SU-DHL-6 (cell line): ENCODE measurements around the gene SLC12A7.

Source experiments
- H2AFZ ChIP-seq: fragments of 200-600 bp; sonication (generic); 2 replicates; pipeline ENCODE4 v1.6.1; 2014; ENCODE audit warnings: low read depth, mild to moderate bottlenecking, moderate library complexity, mixed read lengths, antibody characterized with exemption, low read length; ENCODE audit not compliant: severe bottlenecking
- H3F3A ChIP-seq: fragments of 200-600 bp; shearing (Covaris generic); 2 replicates; pipeline ENCODE4 v1.6.0; 2016; ENCODE audit warnings: antibody characterized with exemption, mild to moderate bottlenecking; ENCODE audit not compliant: insufficient read depth
- H3K27ac ChIP-seq: fragments of 200-600 bp; sonication (generic); 2 replicates; pipeline ENCODE4 v1.5.1; 2016; ENCODE audit warnings: low read depth, mild to moderate bottlenecking, low read length, moderate library complexity, mixed read lengths
- H3K27me3 ChIP-seq: fragments of 200-600 bp; sonication (generic), shearing (Covaris generic); 2 replicates; pipeline ENCODE4 v1.6.0; 2014; ENCODE audit warnings: mild to moderate bottlenecking, low read length
- H3K36me3 ChIP-seq: fragments of 200-600 bp; sonication (generic); 2 replicates; pipeline ENCODE4 v1.6.1; 2014; ENCODE audit warnings: mild to moderate bottlenecking, low read length, mixed read lengths
- H3K4me2 ChIP-seq: fragments of 300-600, 200-600 bp; shearing (Covaris generic), sonication (generic); 2 replicates; pipeline ENCODE4 v1.6.0; 2014; ENCODE audit warnings: low read length, low read depth, mild to moderate bottlenecking; ENCODE audit not compliant: poor library complexity, severe bottlenecking
- H3K4me3 ChIP-seq: fragments of 200-600 bp; sonication (generic); 2 replicates; pipeline ENCODE4 v1.5.1; 2014; ENCODE audit warnings: antibody characterized with exemption, low read length, mild to moderate bottlenecking, mixed read lengths; ENCODE audit not compliant: insufficient read depth, poor library complexity, severe bottlenecking
- H3K79me2 ChIP-seq: fragments of 200-600 bp; sonication (generic); 2 replicates; pipeline ENCODE4 v1.6.1; 2014; ENCODE audit warnings: mild to moderate bottlenecking, low read length, moderate library complexity; ENCODE audit not compliant: insufficient read depth
- H3K9ac ChIP-seq: fragments of 200-600 bp; sonication (generic); 2 replicates; pipeline ENCODE4 v1.7.0; 2014; ENCODE audit warnings: mild to moderate bottlenecking, low read length
- H3K9me2 ChIP-seq: fragments of 200-600 bp; sonication (generic); replicated peaks from 2 replicates; pipeline ENCODE4 v1.6.1; 2014; ENCODE audit warnings: low read length; ENCODE audit not compliant: insufficient read depth
- H3K9me3 ChIP-seq: fragments of 200-600 bp; sonication (generic); 2 replicates; pipeline ENCODE4 v1.6.1; 2014; ENCODE audit warnings: low read length, mixed read lengths; ENCODE audit not compliant: insufficient read depth
- H4K20me1 ChIP-seq: fragments of 200-600 bp; sonication (generic); 2 replicates; pipeline ENCODE4 v1.6.1; 2014; ENCODE audit warnings: low read depth, mild to moderate bottlenecking, antibody characterized with exemption, low read length, moderate library complexity, mixed read lengths
- CTCF ChIP-seq: fragments of 200-600 bp; sonication (generic); IDR thresholded peaks from one replicate; pipeline ENCODE4 v1.5.1; 2017; ENCODE audit warnings: antibody characterized with exemption, mild to moderate bottlenecking, low read length, moderate library complexity; ENCODE audit not compliant: insufficient read depth, poor library complexity, severe bottlenecking
- EZH2phosphoT487 ChIP-seq: fragments of 200-600 bp; sonication (generic), shearing (Covaris generic); conservative IDR thresholded peaks from 2 replicates; pipeline ENCODE4 v1.6.1; 2018; ENCODE audit warnings: mild to moderate bottlenecking, antibody characterized with exemption, low read length, moderate library complexity, mixed read lengths

The SLC12A7 gene

GRCh38 chr5:1036504-1037122 lies 75.2 kb downstream of the SLC12A7 start:
- Histone ChIP-seq H2AFZ (no peak overlapping the region), H3K79me2 (no peaks in the 10 kb centered on the region), H3K27me3 (no peaks in the 10 kb centered on the region), H3K9me3 (no peaks in the 10 kb centered on the region), H3F3A (no peaks in the 10 kb centered on the region), H3K9me2 (no peaks in the 10 kb centered on the region), H3K36me3 (no peaks in the 10 kb centered on the region), H3K9ac (no peak overlapping the region), H3K4me3 (no peak overlapping the region), H3K27ac (no peak overlapping the region), H3K4me2 (no peak overlapping the region), H4K20me1 (no peaks in the 10 kb centered on the region)
- TF ChIP-seq EZH2phosphoT487: no peak
- TF ChIP-seq CTCF: no peak

- Histone ChIP-seq H3K79me2 (no peaks in the 10 kb centered on the region), H3F3A (no peaks in the 10 kb centered on the region), H3K9me3 (no peaks in the 10 kb centered on the region), H3K27me3 (no peaks in the 10 kb centered on the region), H2AFZ (no peak overlapping the region), H4K20me1 (no peaks in the 10 kb centered on the region), H3K36me3 (no peaks in the 10 kb centered on the region), H3K4me2 (no peak overlapping the region), H3K27ac (no peak overlapping the region), H3K4me3 (no peak overlapping the region), H3K9ac (no peak overlapping the region), H3K9me2 (no peaks in the 10 kb centered on the region)
- TF ChIP-seq CTCF (no peak), EZH2phosphoT487 (no peak)
Observed at GRCh38 chr5:1035421-1036405, 76.2 kb downstream of the SLC12A7 start.

- Histone ChIP-seq H3K79me2 (no peaks in the 10 kb centered on the region), H3K4me2 (no peak overlapping the region), H3K27me3 (no peaks in the 10 kb centered on the region), H3K36me3 (no peaks in the 10 kb centered on the region), H3F3A (no peaks in the 10 kb centered on the region), H4K20me1 (no peaks in the 10 kb centered on the region), H3K9ac (no peak overlapping the region), H3K9me2 (no peaks in the 10 kb centered on the region), H3K4me3 (no peak overlapping the region), H3K9me3 (no peaks in the 10 kb centered on the region), H3K27ac (no peak overlapping the region), H2AFZ (no peak overlapping the region)
- no peak for TF ChIP-seq CTCF
- TF ChIP-seq EZH2phosphoT487: no peak
Observed at GRCh38 chr5:1034986-1035385, 76.9 kb downstream of the SLC12A7 start.
